ENCODE results near the gene TNKS2.

The TNKS2 gene

DNA sequence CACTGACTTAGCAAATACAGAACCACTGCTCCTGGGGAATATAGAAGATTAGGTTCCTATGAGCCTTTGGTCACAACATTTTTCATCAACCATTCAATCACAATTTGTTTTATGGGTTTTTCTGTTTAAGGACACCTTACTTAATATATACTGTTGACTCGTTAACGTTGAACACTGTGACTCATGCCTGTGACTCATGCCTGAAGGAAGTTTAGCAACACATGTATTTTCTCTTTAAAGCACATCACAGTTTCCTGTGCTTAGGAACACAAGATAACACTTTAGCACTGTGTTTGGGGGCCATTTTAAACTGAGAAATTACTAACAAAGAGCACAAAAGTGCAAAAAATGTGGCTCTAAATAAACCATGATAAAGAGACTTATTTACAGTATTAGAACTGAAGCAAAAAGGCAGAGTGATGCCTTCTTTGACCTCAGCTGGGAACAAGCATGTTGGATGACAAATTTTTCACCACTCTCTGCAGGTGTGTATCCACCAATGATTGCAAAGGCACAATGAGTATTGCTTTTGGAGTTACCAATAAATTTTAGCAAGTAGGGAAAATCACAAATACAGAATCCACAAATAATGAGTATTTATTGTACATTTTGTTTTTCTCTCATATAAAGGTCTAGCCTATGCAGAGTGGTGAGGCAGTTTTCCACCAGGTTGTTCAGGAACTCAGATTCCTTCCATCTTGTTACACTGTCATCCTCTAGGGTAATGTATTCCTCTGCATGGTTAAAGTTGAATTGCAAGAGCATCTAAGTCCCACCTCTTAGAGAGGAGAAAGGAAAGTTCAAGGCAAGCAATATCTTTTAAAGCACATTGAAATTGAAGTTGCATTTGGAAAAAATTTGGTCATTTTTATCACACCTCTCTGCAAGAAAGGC is 103.8 kb downstream of the TNKS2 start:
- DNase-seq = no peak
- Histone ChIP-seq H3K27ac (ENCODE audit: insufficient read depth, low read length, poor library complexity, severe bottlenecking) (no peak overlapping the region), H3K27me3 (replicated peaks; ENCODE audit: control insufficient read depth, insufficient read depth, low read length, poor library complexity, severe bottlenecking) (no peaks in the 10 kb centered on the region), H3K4me1 (ENCODE audit: control insufficient read depth, insufficient read depth, low read length, poor library complexity, severe bottlenecking) (no peaks in the 10 kb centered on the region), H3K9me3 (ENCODE audit: control insufficient read depth, low read length) (no peaks in the 10 kb centered on the region), H3K4me3 (ENCODE audit: insufficient read depth, low read depth, low read length, poor library complexity, severe bottlenecking) (no peak overlapping the region), H3K36me3 (ENCODE audit: control insufficient read depth, insufficient read depth, low read length) (no peaks in the 10 kb centered on the region)

DNA sequence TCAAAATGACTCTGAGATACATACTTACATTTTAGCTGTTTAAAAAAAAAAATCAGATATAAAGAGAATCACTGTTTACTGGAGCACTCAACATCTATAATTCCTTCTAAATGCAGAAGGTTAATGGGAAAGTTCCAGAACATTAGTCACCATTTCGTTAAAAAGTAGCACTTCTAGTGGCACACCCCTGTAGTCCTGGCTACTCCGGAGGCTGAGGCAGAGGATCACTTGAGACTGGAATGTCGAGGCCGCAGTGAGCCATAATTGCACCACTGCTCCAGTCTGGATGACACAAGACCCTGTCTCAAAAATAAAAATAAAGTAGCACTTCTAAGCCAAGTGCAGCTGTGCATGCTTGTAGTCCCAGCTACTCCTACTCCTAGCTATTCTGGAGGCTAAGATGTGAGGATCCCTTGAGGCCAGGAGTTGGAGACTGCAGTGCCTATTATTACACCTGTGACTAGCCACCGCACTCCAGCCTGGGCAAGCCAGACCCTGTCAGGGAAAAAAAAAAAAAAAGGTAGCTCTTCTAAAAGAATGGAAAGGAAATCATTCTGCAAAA is 108.9 kb downstream of the TNKS2 start:
- DNase-seq = no peak
- H3K9me3 ChIP-seq (ENCODE audit: control insufficient read depth, low read length) = no peaks in the 10 kb centered on the region
- H3K27me3 ChIP-seq (replicated peaks; ENCODE audit: control insufficient read depth, insufficient read depth, low read length, poor library complexity, severe bottlenecking) = no peaks in the 10 kb centered on the region
- H3K4me3 ChIP-seq (ENCODE audit: insufficient read depth, low read depth, low read length, poor library complexity, severe bottlenecking) = no peak overlapping the region
- H3K27ac ChIP-seq (ENCODE audit: insufficient read depth, low read length, poor library complexity, severe bottlenecking) = no peak overlapping the region
- peaks cover 13% of the 10 kb centered on the region for H3K4me1 ChIP-seq (ENCODE audit: control insufficient read depth, insufficient read depth, low read length, poor library complexity, severe bottlenecking)
- no peaks in the 10 kb centered on the region for H3K36me3 ChIP-seq (ENCODE audit: control insufficient read depth, insufficient read depth, low read length)

DNA sequence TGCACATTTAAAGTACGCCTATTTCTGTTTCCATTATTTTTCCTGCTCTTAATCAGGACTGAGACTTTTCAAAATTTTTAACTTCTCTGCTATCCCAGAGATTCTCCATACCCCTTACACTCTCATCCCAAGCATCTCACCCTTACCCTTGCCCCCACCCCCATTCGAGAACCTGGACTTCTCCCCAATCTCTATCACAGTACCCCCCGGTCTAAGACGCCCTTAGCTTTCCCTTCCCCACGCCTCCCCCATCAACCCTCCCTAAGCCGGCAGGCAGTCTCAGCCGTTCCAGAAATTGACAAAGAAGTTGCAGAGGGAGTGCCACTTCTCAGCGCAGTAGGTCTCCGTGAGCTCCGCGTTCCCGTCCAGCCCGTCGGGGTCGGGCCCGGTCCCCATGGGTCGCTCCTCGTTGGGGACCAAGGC is 109.7 kb downstream of the TNKS2 start:
- no peaks in the 10 kb centered on the region for H3K9me3 ChIP-seq (ENCODE audit: control insufficient read depth, low read length)
- DNase-seq = no peak

DNA sequence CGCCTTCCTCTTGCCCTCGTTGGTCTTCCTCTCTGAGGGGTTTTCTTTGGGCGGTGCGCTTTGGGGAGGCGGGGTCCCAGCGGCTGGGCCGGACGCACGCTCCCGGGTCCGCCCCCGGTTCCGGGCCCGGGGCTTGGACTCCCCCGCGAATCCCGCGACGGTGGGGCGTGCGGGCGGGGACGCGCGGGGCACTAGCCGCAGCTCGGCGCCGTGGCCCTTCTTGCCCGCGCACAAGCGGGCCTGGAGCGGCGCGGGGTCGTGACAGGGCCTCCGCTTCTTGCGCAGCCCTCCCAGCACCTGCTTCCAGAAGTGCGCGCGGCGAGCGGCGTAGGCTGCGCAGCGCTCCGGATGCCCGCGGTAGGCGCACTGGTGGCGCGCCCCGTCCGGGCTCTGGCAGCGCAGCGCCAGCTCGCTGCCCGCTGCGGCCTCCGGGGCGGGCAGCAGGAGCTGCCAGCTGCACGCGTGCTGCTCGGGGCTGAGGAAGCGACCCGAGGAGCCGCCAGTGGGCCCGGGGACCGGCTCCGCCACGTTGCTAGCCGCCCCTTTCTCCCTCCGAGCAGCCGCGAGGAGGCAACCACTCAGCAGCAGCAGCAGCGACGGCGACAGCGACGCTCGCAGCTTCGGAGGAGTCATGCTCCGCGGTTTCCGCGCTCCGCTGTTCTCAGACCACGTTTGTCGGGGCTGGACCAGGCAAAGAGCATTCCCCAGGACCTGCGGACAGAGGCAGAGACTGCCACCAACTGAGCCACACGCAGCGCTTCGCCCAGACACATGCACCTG is 110.3 kb downstream of the TNKS2 start:
- Histone ChIP-seq H3K27ac (ENCODE audit: insufficient read depth, low read length, poor library complexity, severe bottlenecking) (peak overlapping the region; percentile 50), H3K4me3 (ENCODE audit: insufficient read depth, low read depth, low read length, poor library complexity, severe bottlenecking) (peak overlapping the region; percentile 77), H3K9me3 (ENCODE audit: control insufficient read depth, low read length) (no peaks in the 10 kb centered on the region), H3K27me3 (replicated peaks; ENCODE audit: control insufficient read depth, insufficient read depth, low read length, poor library complexity, severe bottlenecking) (no peaks in the 10 kb centered on the region), H3K4me1 (ENCODE audit: control insufficient read depth, insufficient read depth, low read length, poor library complexity, severe bottlenecking) (peaks cover 13% of the 10 kb centered on the region), H3K36me3 (ENCODE audit: control insufficient read depth, insufficient read depth, low read length) (no peaks in the 10 kb centered on the region)
- DNase-seq = peak; percentile 40 to 51 (median 47)

More for the DNA sequence above, 109.7 kb downstream of the TNKS2 start:
- H3K4me3 ChIP-seq (ENCODE audit: insufficient read depth, low read depth, low read length, poor library complexity, severe bottlenecking) = peak overlapping the region; percentile 77
- H3K36me3 ChIP-seq (ENCODE audit: control insufficient read depth, insufficient read depth, low read length) = no peaks in the 10 kb centered on the region
- H3K27me3 ChIP-seq (replicated peaks; ENCODE audit: control insufficient read depth, insufficient read depth, low read length, poor library complexity, severe bottlenecking) = no peaks in the 10 kb centered on the region
- H3K4me1 ChIP-seq (ENCODE audit: control insufficient read depth, insufficient read depth, low read length, poor library complexity, severe bottlenecking) = peaks cover 13% of the 10 kb centered on the region
- H3K27ac ChIP-seq (ENCODE audit: insufficient read depth, low read length, poor library complexity, severe bottlenecking) = peak overlapping the region; percentile 50

GRCh38 chr10:91909117-91909677 is 111.0 kb downstream of the TNKS2 start, which contains the start of gene FGFBP3:
Gene FGFBP3, minus strand, starts transcription at chr10:91909486. Its CDS starts 517 bp downstream, at chr10:91908969.
- Histone ChIP-seq H3K27ac (ENCODE audit: insufficient read depth, low read length, poor library complexity, severe bottlenecking) (peak within 1 kb of the TSS; percentile 50), H3K9me3 (ENCODE audit: control insufficient read depth, low read length) (no peaks in the 10 kb centered on the region), H3K4me1 (ENCODE audit: control insufficient read depth, insufficient read depth, low read length, poor library complexity, severe bottlenecking) (peaks cover 13% of the 10 kb centered on the region), H3K4me3 (ENCODE audit: insufficient read depth, low read depth, low read length, poor library complexity, severe bottlenecking) (peak within 1 kb of the TSS; percentile 77), H3K27me3 (replicated peaks; ENCODE audit: control insufficient read depth, insufficient read depth, low read length, poor library complexity, severe bottlenecking) (no peaks in the 10 kb centered on the region), H3K36me3 (ENCODE audit: control insufficient read depth, insufficient read depth, low read length) (no peaks in the 10 kb centered on the region)
- no peak for DNase-seq

GRCh38 chr10:91910467-91910866 is 112.2 kb downstream of the TNKS2 start:
- H3K27me3 ChIP-seq (replicated peaks; ENCODE audit: control insufficient read depth, insufficient read depth, low read length, poor library complexity, severe bottlenecking) = no peaks in the 10 kb centered on the region
- H3K36me3 ChIP-seq (ENCODE audit: control insufficient read depth, insufficient read depth, low read length) = no peaks in the 10 kb centered on the region
- H3K4me1 ChIP-seq (ENCODE audit: control insufficient read depth, insufficient read depth, low read length, poor library complexity, severe bottlenecking) = peaks cover 13% of the 10 kb centered on the region
- H3K27ac ChIP-seq (ENCODE audit: insufficient read depth, low read length, poor library complexity, severe bottlenecking) = no peak overlapping the region
- no peaks in the 10 kb centered on the region for H3K9me3 ChIP-seq (ENCODE audit: control insufficient read depth, low read length)
- no peak overlapping the region for H3K4me3 ChIP-seq (ENCODE audit: insufficient read depth, low read depth, low read length, poor library complexity, severe bottlenecking)
- DNase-seq = no peak

All from effector memory CD4-positive, alpha-beta T cell (primary cell).